Esophagus muscularis mucosa (tissue), 4 donors: ENCODE results near the gene RAB3IP.

Experiments used
- CTCF ChIP-seq, 3 experiments: fragments of 200-600 bp in 2 of 3; fragments of 450-650 bp in 1 of 3; sonication (generic) in 2 of 3; IDR thresholded peaks; one replicate each; pipeline ENCODE4 v1.5.1; 2017 to 2019; ENCODE audit warnings: antibody characterized with exemption in 3 of 3, mild to moderate bottlenecking in 2 of 3, moderate library complexity in 1 of 3
- EP300 ChIP-seq: sonication (generic); formaldehyde crosslinking; IDR thresholded peaks from one replicate; pipeline ENCODE4 v1.6.1; 2017; ENCODE audit warnings: antibody characterized with exemption
- POLR2A ChIP-seq: fragments of 450-650 bp; IDR thresholded peaks from one replicate; pipeline ENCODE4 v1.6.1; 2017; ENCODE audit warnings: antibody characterized with exemption, moderate library complexity, mild to moderate bottlenecking, low read depth
- POLR2AphosphoS5 ChIP-seq, 2 donors: sonication (generic); formaldehyde crosslinking; IDR thresholded peaks; one replicate each; pipeline ENCODE4 v1.6.1; 2017; ENCODE audit warnings: antibody characterized with exemption in 2 of 2

- TF ChIP-seq CTCF (IDR thresholded peaks at IDR 0.05), result no peak
- TF ChIP-seq POLR2AphosphoS5 (IDR thresholded peaks at IDR 0.05), result no peak
- TF ChIP-seq POLR2A, result no peak
- no peak for TF ChIP-seq EP300
Observed at GRCh38 chr12:69840727-69841126, 102.1 kb downstream of the RAB3IP start.
